Measurements from ENCODE around the gene RGMB. TPM values are rescaled to one million over a fixed set of nuclear protein-coding genes. Genes with fewer than 3 reads are reported as not detected.
A peak's percentile ranks its signal among the peaks of the same experiment; 100 is the strongest.

The RGMB gene
- total and polyA plus RNA-seq, 2 donors = 1.7 to 4.1 TPM

DNA sequence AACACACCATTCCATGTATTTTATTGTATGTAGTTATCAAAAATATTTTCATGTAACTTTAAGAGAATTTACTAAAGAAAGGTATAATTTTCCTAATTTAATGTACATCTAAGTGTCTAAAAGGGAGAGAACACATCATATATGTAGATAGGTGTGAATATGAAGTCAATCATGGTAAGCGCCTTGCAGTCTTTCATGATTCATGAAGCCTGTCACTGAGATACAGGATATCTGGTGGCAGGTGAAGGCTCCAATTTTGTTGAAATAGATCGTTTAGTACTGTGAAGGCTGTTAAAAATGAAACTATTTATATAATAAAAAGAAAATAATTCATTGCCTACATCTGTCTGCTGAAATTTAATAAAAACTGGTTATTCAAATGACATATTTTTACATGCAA, 15.5 kb upstream of the RGMB start:
- H3K4me1 ChIP-seq (ENCODE audit: control insufficient read depth in 2 of 2, insufficient read depth in 2 of 2, low read length in 2 of 2) = no peaks in the 10 kb centered on the region
- DNase-seq (ENCODE audit: low read depth in 6 of 9, low spot score in 9 of 9) = no peak
- H3K9me3 ChIP-seq (ENCODE audit: control insufficient read depth in 2 of 2, insufficient read depth in 1 of 2, low read length in 1 of 2) = no peaks in the 10 kb centered on the region
- no peaks in the 10 kb centered on the region for H3K27me3 ChIP-seq (ENCODE audit: control insufficient read depth in 2 of 2, insufficient read depth in 1 of 2, low read length in 1 of 2)
- 93% methylated on average over 2 of the region's 2 CpGs for WGBS
- no peak overlapping the region for H3K27ac ChIP-seq (ENCODE audit: low read depth in 1 of 2, low read length in 1 of 2)
- no peak overlapping the region for H3K4me3 ChIP-seq (ENCODE audit: low read length in 2 of 2)
- H3K36me3 ChIP-seq (ENCODE audit: control insufficient read depth in 2 of 2, insufficient read depth in 2 of 2, low read length in 1 of 2) = no peaks in the 10 kb centered on the region

DNA sequence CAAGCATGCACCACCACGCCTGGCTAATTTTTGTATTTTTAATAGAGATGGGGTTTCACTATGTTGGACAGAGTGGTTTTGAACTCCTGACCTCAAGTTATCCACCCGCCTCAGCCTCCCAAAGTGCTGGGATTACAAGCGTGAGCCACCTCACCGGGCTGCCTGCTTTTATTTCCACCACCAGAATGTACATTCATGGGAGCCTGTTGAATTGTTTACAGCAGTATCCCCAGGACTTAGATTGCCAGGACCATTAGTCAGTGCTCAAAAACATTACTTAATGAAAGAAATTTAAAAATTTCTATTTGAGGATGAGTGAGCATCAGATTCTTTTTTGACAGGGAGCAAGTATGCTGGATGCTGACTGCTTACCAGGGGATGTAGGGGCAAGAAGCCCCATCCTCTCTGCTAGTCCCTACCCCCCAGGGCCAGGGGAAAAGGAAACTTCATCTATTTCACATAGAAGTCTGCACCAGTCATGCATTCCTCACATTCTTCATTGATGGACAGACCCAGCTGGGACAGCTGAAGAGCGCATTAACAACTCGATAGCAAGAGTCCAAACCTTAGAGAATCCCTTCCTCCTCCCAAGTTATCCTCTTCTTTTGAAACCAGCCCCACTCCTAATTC, 10.3 kb upstream of the RGMB start:
- Histone ChIP-seq H3K27ac (ENCODE audit: low read depth in 1 of 2, low read length in 1 of 2) (no peak overlapping the region), H3K36me3 (ENCODE audit: control insufficient read depth in 2 of 2, insufficient read depth in 2 of 2, low read length in 1 of 2) (no peaks in the 10 kb centered on the region), H3K9me3 (ENCODE audit: control insufficient read depth in 2 of 2, insufficient read depth in 1 of 2, low read length in 1 of 2) (no peaks in the 10 kb centered on the region), H3K27me3 (ENCODE audit: control insufficient read depth in 2 of 2, insufficient read depth in 1 of 2, low read length in 1 of 2) (peaks cover 14 to 21% of the 10 kb centered on the region in 2 donors), H3K4me3 (ENCODE audit: low read length in 2 of 2) (no peak overlapping the region), H3K4me1 (ENCODE audit: control insufficient read depth in 2 of 2, insufficient read depth in 2 of 2, low read length in 2 of 2) (peaks cover 1 to 2% of the 10 kb centered on the region in 2 donors)
- DNase-seq (ENCODE audit: low read depth in 6 of 9, low spot score in 9 of 9) = no peak
- WGBS = 94% methylated on average over 6 of the region's 6 CpGs

DNA sequence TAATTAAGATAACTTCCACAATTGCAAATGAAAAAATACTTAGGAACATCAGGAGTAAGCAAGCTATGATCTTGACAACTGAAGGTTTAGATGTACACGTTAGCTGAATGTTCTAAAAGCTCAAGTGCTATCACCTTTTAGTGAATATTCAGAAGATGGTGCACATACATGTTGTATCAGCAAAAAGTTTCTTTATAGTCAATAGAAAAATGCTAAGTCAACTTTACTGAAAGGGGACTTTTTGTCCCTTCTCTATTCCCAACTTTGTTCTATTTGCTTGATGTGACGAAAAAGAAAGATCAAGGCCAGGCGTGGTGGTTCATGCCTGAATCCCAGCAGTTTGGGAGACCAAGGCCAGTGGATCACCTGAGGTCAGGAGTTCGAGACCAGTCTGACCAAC, 7.6 kb upstream of the RGMB start:
- H3K36me3 ChIP-seq (ENCODE audit: control insufficient read depth in 2 of 2, insufficient read depth in 2 of 2, low read length in 1 of 2) = no peaks in the 10 kb centered on the region
- H3K4me1 ChIP-seq (ENCODE audit: control insufficient read depth in 2 of 2, insufficient read depth in 2 of 2, low read length in 2 of 2) = peaks cover 23 to 27% of the 10 kb centered on the region in 2 donors
- DNase-seq (ENCODE audit: low read depth in 6 of 9, low spot score in 9 of 9) = no peak
- no peaks in the 10 kb centered on the region for H3K9me3 ChIP-seq (ENCODE audit: control insufficient read depth in 2 of 2, insufficient read depth in 1 of 2, low read length in 1 of 2)
- peaks cover 38 to 48% of the 10 kb centered on the region in 2 donors for H3K27me3 ChIP-seq (ENCODE audit: control insufficient read depth in 2 of 2, insufficient read depth in 1 of 2, low read length in 1 of 2)
- no peak overlapping the region for H3K4me3 ChIP-seq (ENCODE audit: low read length in 2 of 2)
- no peak overlapping the region for H3K27ac ChIP-seq (ENCODE audit: low read depth in 1 of 2, low read length in 1 of 2)
- WGBS = 93% methylated on average over 4 of the region's 4 CpGs

DNA sequence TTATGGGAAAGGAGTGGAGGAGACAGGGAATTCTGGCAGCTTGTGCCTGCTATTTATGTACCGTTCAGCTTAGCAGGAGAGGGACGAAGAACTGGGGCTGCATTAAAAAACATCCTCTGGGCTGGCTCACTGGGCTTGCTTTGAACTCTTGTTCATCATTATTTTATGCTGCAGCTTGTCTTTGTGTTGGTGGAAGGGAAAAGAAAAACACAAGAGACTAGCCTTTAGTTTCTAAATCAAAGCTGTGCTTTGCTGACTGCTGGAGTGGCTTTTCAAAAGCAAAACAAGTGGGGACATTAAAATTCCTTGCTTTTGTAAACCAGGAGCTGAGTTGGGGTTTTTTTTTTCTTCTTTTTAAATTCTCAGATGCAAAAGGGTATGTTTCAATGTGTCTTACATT, 5.9 kb upstream of the RGMB start:
- WGBS = 68% methylated on average over 2 of the region's 2 CpGs
- Histone ChIP-seq H3K27me3 (ENCODE audit: control insufficient read depth in 2 of 2, insufficient read depth in 1 of 2, low read length in 1 of 2) (peaks cover 52 to 66% of the 10 kb centered on the region in 2 donors), H3K9me3 (ENCODE audit: control insufficient read depth in 2 of 2, insufficient read depth in 1 of 2, low read length in 1 of 2) (no peaks in the 10 kb centered on the region), H3K4me3 (ENCODE audit: low read length in 2 of 2) (no peak overlapping the region), H3K36me3 (ENCODE audit: control insufficient read depth in 2 of 2, insufficient read depth in 2 of 2, low read length in 1 of 2) (no peaks in the 10 kb centered on the region), H3K27ac (ENCODE audit: low read depth in 1 of 2, low read length in 1 of 2) (no peak overlapping the region), H3K4me1 (ENCODE audit: control insufficient read depth in 2 of 2, insufficient read depth in 2 of 2, low read length in 2 of 2) (peaks cover 25 to 36% of the 10 kb centered on the region in 2 donors)
- DNase-seq (ENCODE audit: low read depth in 6 of 9, low spot score in 9 of 9) = no peak

DNA sequence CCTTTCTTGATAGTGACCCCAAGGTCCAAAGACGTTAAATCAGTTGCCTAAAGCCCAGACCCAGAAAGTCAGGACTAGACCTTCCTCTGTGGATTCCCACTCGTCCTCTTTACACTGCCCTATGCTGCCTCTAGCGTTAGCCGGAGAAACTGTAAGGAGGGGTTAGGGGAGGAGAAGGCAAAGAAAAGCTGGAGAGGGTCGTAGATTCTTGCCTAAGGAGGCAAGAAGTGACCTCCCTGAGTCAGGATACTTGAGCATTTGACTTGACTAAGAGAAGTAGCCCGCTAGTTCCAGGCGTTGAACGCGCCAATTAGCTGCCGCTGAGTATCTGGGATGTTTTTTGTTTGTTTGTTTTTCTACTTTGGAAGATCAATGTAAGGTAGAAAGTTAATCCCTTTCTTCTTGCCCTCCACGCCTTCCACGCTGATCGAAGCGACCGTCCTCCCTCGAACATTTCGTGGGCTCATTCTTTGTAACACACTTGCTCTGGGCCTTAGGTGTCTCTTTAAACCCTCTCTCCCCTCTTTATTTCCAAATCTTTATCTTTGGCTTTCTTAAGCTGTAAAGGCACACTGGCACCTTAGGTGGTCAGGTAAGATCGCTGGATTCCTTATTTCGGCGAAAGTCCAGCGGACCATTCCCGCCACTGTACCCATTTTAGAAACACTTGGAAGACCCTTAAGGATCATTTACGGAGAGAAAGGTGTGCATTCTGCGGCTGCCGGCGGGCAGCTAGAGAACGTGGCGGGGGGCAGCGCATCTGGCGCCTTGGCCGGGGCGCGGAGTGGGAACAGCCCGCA, 5.1 kb upstream of the RGMB start:
- Histone ChIP-seq H3K36me3 (ENCODE audit: control insufficient read depth in 2 of 2, insufficient read depth in 2 of 2, low read length in 1 of 2) (no peaks in the 10 kb centered on the region), H3K9me3 (ENCODE audit: control insufficient read depth in 2 of 2, insufficient read depth in 1 of 2, low read length in 1 of 2) (no peaks in the 10 kb centered on the region), H3K4me1 (ENCODE audit: control insufficient read depth in 2 of 2, insufficient read depth in 2 of 2, low read length in 2 of 2) (peaks cover 29 to 43% of the 10 kb centered on the region in 2 donors), H3K4me3 (ENCODE audit: low read length in 2 of 2) (peak overlapping the region; percentile 14 to 47), H3K27me3 (ENCODE audit: control insufficient read depth in 2 of 2, insufficient read depth in 1 of 2, low read length in 1 of 2) (peaks cover 58 to 73% of the 10 kb centered on the region in 2 donors), H3K27ac (ENCODE audit: low read depth in 1 of 2, low read length in 1 of 2) (no peak overlapping the region)
- WGBS = 2% methylated on average over 34 of the region's 34 CpGs
- peak in 4 of 9 donors; percentile 19 to 61 (median 32) for DNase-seq (ENCODE audit: low read depth in 6 of 9, low spot score in 9 of 9)

DNA sequence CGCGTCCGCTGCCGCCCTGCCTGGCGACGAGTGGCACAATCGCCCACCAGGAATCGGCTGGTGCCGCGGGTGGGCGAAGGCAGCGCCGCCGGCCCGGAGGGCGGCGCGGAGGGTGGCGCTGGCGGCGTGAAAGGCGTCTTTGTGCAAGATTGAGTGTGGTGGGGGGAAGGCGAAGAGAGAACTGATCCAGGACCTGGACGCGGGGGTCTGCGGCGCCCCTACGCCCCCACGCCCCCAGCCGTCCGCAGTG, 4.6 kb upstream of the RGMB start:
- H3K36me3 ChIP-seq (ENCODE audit: control insufficient read depth in 2 of 2, insufficient read depth in 2 of 2, low read length in 1 of 2) = no peaks in the 10 kb centered on the region
- H3K4me1 ChIP-seq (ENCODE audit: control insufficient read depth in 2 of 2, insufficient read depth in 2 of 2, low read length in 2 of 2) = peaks cover 29 to 45% of the 10 kb centered on the region in 2 donors
- WGBS = 1% methylated on average over 31 of the region's 31 CpGs
- DNase-seq (ENCODE audit: low read depth in 6 of 9, low spot score in 9 of 9) = no peak
- peak overlapping the region; percentile 33 to 47 for H3K4me3 ChIP-seq (ENCODE audit: low read length in 2 of 2)
- H3K27me3 ChIP-seq (ENCODE audit: control insufficient read depth in 2 of 2, insufficient read depth in 1 of 2, low read length in 1 of 2) = peaks cover 63 to 79% of the 10 kb centered on the region in 2 donors
- H3K27ac ChIP-seq (ENCODE audit: low read depth in 1 of 2, low read length in 1 of 2) = no peak overlapping the region
- H3K9me3 ChIP-seq (ENCODE audit: control insufficient read depth in 2 of 2, insufficient read depth in 1 of 2, low read length in 1 of 2) = no peaks in the 10 kb centered on the region

DNA sequence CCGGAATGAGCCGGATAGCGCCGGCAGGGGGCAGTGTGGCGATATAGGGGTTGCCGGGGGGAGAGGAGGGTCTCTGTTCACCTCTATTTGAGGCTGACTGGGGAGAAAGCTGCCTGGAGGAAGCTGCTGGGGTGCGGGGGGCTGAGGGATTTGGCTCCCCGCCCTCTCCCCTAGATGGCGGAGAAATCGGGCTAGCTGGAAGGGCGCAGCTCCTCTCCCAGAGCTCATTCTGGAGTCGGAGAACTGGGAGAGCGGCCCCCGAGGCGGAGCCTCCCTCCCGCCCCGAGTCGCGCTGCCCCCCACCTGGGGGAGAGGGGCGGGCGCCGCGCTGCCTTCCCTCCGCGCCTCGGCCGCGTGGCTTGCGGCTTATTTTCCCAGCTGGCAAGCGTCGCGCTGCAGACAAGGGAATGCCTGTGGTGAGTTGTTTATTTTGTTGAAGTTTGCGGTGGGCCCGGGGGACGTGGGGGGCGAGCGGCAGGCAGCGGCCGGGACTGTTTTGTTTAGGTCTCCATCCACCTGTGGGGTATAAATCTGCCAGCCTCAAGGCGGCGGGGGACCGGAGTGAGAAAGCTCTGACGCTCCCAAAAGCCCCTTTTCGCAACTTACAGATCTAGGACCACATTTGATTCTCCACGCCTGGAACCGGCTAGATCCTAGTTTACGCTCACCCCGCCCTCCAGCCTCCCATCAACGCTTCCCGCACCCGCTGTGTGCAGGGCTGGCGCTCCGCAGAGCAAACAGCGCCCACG, 4.1 kb upstream of the RGMB start:
- Histone ChIP-seq H3K36me3 (ENCODE audit: control insufficient read depth in 2 of 2, insufficient read depth in 2 of 2, low read length in 1 of 2) (no peaks in the 10 kb centered on the region), H3K9me3 (ENCODE audit: control insufficient read depth in 2 of 2, insufficient read depth in 1 of 2, low read length in 1 of 2) (peaks cover 0 to 1% of the 10 kb centered on the region in 2 donors), H3K4me1 (ENCODE audit: control insufficient read depth in 2 of 2, insufficient read depth in 2 of 2, low read length in 2 of 2) (peaks cover 29 to 46% of the 10 kb centered on the region in 2 donors), H3K27ac (ENCODE audit: low read depth in 1 of 2, low read length in 1 of 2) (no peak overlapping the region), H3K27me3 (ENCODE audit: control insufficient read depth in 2 of 2, insufficient read depth in 1 of 2, low read length in 1 of 2) (peaks cover 68 to 84% of the 10 kb centered on the region in 2 donors), H3K4me3 (ENCODE audit: low read length in 2 of 2) (peak overlapping the region; percentile 33 to 47)
- peak in 6 of 9 donors; percentile 16 to 71 (median 41) for DNase-seq (ENCODE audit: low read depth in 6 of 9, low spot score in 9 of 9)
- WGBS = 1% methylated on average over 55 of the region's 55 CpGs

DNA sequence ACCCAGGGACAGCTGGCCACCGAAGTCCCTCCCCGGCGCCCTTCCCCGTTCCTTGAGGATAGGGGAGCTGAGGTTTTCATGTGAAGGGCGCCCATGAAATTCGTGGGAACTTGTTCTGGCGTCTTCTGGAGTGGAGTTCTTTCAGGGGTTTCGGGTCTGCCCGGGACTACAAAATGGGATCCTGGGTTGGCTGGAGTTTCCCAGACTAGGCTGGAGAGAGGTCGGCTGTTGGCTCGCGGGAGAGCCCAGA, 3.6 kb upstream of the RGMB start:
- Histone ChIP-seq H3K9me3 (ENCODE audit: control insufficient read depth in 2 of 2, insufficient read depth in 1 of 2, low read length in 1 of 2) (peaks cover 0 to 1% of the 10 kb centered on the region in 2 donors), H3K4me1 (ENCODE audit: control insufficient read depth in 2 of 2, insufficient read depth in 2 of 2, low read length in 2 of 2) (peaks cover 31 to 50% of the 10 kb centered on the region in 2 donors), H3K4me3 (ENCODE audit: low read length in 2 of 2) (peak overlapping the region; percentile 33 to 47), H3K36me3 (ENCODE audit: control insufficient read depth in 2 of 2, insufficient read depth in 2 of 2, low read length in 1 of 2) (no peaks in the 10 kb centered on the region), H3K27me3 (ENCODE audit: control insufficient read depth in 2 of 2, insufficient read depth in 1 of 2, low read length in 1 of 2) (peaks cover 72 to 86% of the 10 kb centered on the region in 2 donors), H3K27ac (ENCODE audit: low read depth in 1 of 2, low read length in 1 of 2) (no peak overlapping the region)
- WGBS = under 1% methylated on average over 12 of the region's 12 CpGs
- DNase-seq (ENCODE audit: low read depth in 6 of 9, low spot score in 9 of 9) = peak in 1 of 9 donors; percentile 7

Measured in thymus (tissue), 11 donors.